HFFc6 (cell line): ENCODE data around the gene DDAH1. TPM values are rescaled to one million over a fixed set of nuclear protein-coding genes. Genes with fewer than 3 reads are reported as not detected.

Experiments used
- DNase-seq: peaks from one replicate; pipeline ENCODE4 v3.0.0-alpha.2; 2018
- H3K27ac Mint-ChIP-seq: 2 replicates; pipeline ENCODE4 v1.8.0; 2020; ENCODE audit warnings: mild to moderate bottlenecking, mixed read lengths
- H3K27me3 Mint-ChIP-seq: 2 replicates; pipeline ENCODE4 v1.8.0; 2021; ENCODE audit warnings: mild to moderate bottlenecking, moderate library complexity, mixed read lengths; ENCODE audit not compliant: insufficient read depth
- H3K36me3 Mint-ChIP-seq: 2 replicates; pipeline ENCODE4 v1.8.0; 2021; ENCODE audit warnings: low read depth, mixed read lengths
- H3K4me1 Mint-ChIP-seq: 2 replicates; pipeline ENCODE4 v1.8.0; 2020; ENCODE audit warnings: low read depth, mixed read lengths
- H3K4me3 Mint-ChIP-seq: 2 replicates; pipeline ENCODE4 v1.8.0; 2020; ENCODE audit warnings: mild to moderate bottlenecking, moderate library complexity, mixed read lengths
- H3K9me3 Mint-ChIP-seq: 2 replicates; pipeline ENCODE4 v1.8.0; 2020; ENCODE audit warnings: mild to moderate bottlenecking, mixed read lengths
- total RNA-seq, 6 experiments: library from RNA; stranded (reverse); fragmentation: NEBNext Ultra II Directional; extraction: Animal tissue kit (Norgen Biotek cat#: 25700); gene quantifications; 2 replicates in 1 of 6; 3 replicates in 5 of 6; pipeline ENCODE4 v1.2.3, GENCODE V29; 2021
- TF ChIP-seq, protein P1 (sequence below): fragments of 200-600 bp; sonication (generic); IDR thresholded peaks from 2 replicates; pipeline ENCODE4 v1.5.0; 2021; ENCODE audit warnings: antibody characterized with exemption, mild to moderate bottlenecking

The DDAH1 gene
- total RNA-seq, 6 experiments from 2014 or later: 235 to 320 (median 277) TPM

- Mint-ChIP-seq H3K4me1 (peaks cover 96% of the 10 kb centered on the region), H3K27ac (peak overlapping the region; percentile 93), H3K27me3 (peaks cover 23% of the 10 kb centered on the region), H3K9me3 (peaks cover 4% of the 10 kb centered on the region), H3K4me3 (peak overlapping the region; percentile 68), H3K36me3 (peaks cover 69% of the 10 kb centered on the region)
- DNase-seq: peak; percentile 82
- TF ChIP-seq, protein P1, sequence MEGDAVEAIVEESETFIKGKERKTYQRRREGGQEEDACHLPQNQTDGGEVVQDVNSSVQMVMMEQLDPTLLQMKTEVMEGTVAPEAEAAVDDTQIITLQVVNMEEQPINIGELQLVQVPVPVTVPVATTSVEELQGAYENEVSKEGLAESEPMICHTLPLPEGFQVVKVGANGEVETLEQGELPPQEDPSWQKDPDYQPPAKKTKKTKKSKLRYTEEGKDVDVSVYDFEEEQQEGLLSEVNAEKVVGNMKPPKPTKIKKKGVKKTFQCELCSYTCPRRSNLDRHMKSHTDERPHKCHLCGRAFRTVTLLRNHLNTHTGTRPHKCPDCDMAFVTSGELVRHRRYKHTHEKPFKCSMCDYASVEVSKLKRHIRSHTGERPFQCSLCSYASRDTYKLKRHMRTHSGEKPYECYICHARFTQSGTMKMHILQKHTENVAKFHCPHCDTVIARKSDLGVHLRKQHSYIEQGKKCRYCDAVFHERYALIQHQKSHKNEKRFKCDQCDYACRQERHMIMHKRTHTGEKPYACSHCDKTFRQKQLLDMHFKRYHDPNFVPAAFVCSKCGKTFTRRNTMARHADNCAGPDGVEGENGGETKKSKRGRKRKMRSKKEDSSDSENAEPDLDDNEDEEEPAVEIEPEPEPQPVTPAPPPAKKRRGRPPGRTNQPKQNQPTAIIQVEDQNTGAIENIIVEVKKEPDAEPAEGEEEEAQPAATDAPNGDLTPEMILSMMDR: peak; percentile 46
Observed at GRCh38 chr1:85314726-85315125, 150.2 kb downstream of the DDAH1 start.

GRCh38 chr1:85313888-85314696 lies 150.9 kb downstream of the DDAH1 start:
- DNase-seq: peak; percentile 96
- Mint-ChIP-seq H3K36me3 (peaks cover 64% of the 10 kb centered on the region), H3K27ac (peak overlapping the region; percentile 93), H3K27me3 (peaks cover 26% of the 10 kb centered on the region), H3K4me3 (peak overlapping the region; percentile 68), H3K9me3 (peaks cover 7% of the 10 kb centered on the region), H3K4me1 (peaks cover 96% of the 10 kb centered on the region)
- TF ChIP-seq, protein P1: no peak

DNA sequence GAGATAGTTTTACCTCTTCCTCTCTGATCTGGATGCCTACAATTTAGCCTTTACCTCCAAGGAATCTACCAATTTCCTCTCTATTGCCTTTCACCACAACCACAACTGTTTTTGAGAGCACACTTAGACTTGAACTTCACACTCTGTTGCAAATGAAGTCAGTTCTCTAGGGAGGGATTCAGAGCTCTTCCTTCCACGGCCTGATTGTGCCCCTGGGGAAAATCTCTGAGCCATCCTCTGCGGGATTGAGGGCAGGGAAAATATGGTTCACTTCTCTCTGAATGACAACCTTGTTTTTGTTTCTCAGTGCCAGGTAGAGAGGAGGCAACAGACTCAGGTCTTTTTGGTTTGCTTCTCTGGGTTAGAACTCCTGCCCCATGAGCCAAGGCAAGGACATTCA lies 153.1 kb downstream of the DDAH1 start:
- Mint-ChIP-seq H3K27ac (peak overlapping the region; percentile 73), H3K4me3 (peak overlapping the region; percentile 14; the same call in 1 of the 2 replicates), H3K4me1 (peaks cover 84% of the 10 kb centered on the region), H3K36me3 (peaks cover 41% of the 10 kb centered on the region), H3K27me3 (peaks cover 32% of the 10 kb centered on the region), H3K9me3 (peaks cover 7% of the 10 kb centered on the region)
- TF ChIP-seq, protein P1: no peak
- no peak for DNase-seq

- Mint-ChIP-seq H3K27ac (peak overlapping the region; percentile 68; the same call in 1 of the 2 replicates), H3K36me3 (peaks cover 25% of the 10 kb centered on the region), H3K4me3 (peak overlapping the region; percentile 64; the same call in 1 of the 2 replicates), H3K4me1 (peaks cover 62% of the 10 kb centered on the region), H3K9me3 (peaks cover 7% of the 10 kb centered on the region), H3K27me3 (peaks cover 26% of the 10 kb centered on the region)
- TF ChIP-seq, protein P1: no peak
- no peak for DNase-seq
Observed at GRCh38 chr1:85308833-85309350, 156.1 kb downstream of the DDAH1 start.

- H3K27ac Mint-ChIP-seq: peak overlapping the region; percentile 68
- DNase-seq: peak; percentile 76
- peak overlapping the region; percentile 64 for H3K4me3 Mint-ChIP-seq
- H3K36me3 Mint-ChIP-seq: peaks cover 21% of the 10 kb centered on the region
- TF ChIP-seq, protein P1: peak; percentile 97
- peaks cover 55% of the 10 kb centered on the region for H3K4me1 Mint-ChIP-seq
- H3K9me3 Mint-ChIP-seq: peaks cover 7% of the 10 kb centered on the region
- peaks cover 27% of the 10 kb centered on the region for H3K27me3 Mint-ChIP-seq
Observed at GRCh38 chr1:85307987-85308832, 156.7 kb downstream of the DDAH1 start.
